ENCODE measurements around the gene TMPRSS7.

GRCh38 chr3:112007633-112008032, 26.9 kb upstream of the TMPRSS7 start:
- TF ChIP-seq CTCF (conservative IDR thresholded peaks at IDR 0.05), result no peak
- TF ChIP-seq ZFX (IDR thresholded peaks at IDR 0.05), result no peak

All from C4-2B (cell line).